HG02840 (cell line): ENCODE results near the gene TMEM37.

Source experiments
- ATAC-seq: cut with Tn5 transposase; IDR thresholded peaks from one replicate; pipeline ENCODE4 v1.9.1; 2021; ENCODE audit warnings: mild to moderate bottlenecking, moderate library complexity, moderate number of reproducible peaks; ENCODE audit not compliant: unreplicated experiment, low FRiP score

Gene TMEM37

GRCh38 chr2:119431976-119432850, 559 bp downstream of the TMEM37 start:
- ATAC-seq = no peak

- no peak for ATAC-seq
Measured at GRCh38 chr2:119432851-119433522, 1.3 kb downstream of the TMEM37 start.

DNA sequence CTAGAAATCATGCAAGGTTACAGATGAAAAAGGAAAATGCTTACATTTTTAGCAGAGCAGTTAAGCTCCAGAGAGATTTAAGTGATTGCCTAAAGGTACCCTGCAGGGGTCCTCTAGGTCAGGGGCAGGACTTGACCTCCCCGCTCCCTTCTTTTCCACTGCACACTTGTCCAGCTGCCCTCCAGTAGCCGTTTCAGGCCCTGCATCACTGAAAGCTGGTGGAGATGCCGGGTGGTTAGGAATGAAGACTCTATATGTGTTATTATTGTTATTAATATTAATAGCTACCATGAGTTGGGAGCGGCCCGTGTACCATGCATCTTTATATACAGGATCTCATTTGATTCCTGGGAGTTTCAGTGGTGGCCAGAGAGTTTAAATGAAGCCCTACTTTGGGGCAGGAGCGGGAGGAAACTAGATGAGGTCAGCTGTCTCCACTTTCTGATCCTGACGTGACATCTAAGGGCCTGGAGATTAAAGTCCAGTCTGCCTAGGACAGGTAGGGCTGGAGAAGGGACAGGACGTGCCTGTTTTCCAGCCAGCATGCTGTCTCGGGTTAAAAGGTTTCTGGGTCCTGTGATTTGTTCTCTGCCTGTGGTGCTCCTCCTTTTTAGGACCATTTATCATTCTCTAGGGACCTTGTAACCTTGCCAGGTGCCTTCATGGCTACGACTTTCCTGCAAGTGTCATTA, 2.1 kb downstream of the TMEM37 start:
- no peak for ATAC-seq

- ATAC-seq = no peak
Measured at GRCh38 chr2:119434664-119435063, 3.0 kb downstream of the TMEM37 start.

GRCh38 chr2:119435081-119435952, 3.7 kb downstream of the TMEM37 start:
- no peak for ATAC-seq

- no peak for ATAC-seq
Measured at GRCh38 chr2:119435953-119436297, 4.3 kb downstream of the TMEM37 start.

GRCh38 chr2:119436993-119437772, 5.5 kb downstream of the TMEM37 start:
- ATAC-seq = no peak

DNA sequence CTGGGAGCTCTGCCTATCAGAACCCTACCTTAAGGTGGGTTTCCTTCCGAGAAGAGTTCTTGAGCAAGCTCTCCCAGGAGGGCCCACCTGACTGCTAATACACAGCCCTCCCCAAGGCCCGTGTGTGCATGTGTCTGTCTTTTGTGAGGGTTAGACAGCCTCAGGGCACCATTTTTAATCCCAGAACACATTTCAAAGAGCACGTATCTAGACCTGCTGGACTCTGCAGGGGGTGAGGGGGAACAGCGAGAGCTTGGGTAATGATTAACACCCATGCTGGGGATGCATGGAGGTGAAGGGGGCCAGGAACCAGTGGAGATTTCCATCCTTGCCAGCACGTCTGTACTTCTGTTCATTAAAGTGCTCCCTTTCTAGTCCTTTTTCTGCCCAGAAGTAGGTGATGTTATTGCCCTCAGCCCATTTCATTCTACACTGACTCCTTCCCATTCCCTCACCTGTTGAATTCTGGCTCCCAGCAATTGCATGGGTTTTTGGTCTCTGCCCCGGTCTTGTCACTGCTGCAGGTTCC, 6.5 kb downstream of the TMEM37 start:
- ATAC-seq = no peak

DNA sequence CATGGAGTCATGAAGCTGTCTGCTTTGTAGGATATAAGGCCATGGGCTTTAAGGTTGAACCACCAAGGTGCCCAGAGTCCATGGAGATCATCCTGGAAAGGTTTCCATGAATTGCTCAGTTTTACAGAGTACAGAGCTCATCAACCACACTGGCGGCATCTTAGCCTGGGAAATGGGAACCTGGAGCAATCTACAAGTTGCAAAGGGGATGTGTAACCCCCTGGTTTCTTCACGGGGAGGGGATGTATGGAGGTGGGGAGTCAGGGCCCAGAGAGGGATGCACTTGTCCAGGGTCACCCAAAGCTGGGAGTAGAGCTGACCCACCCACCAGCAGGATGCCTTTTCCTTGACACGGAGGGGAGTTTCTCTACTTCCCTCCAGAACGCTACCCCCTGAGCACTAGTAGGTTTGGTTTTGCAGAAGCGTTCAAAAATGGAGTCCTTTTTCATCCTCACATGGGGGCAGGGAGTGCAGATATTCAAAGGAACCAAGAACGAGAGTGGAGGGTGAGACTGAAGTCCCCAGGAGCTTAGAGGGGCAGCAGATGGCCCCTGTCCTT, 7.2 kb downstream of the TMEM37 start:
- no peak for ATAC-seq

GRCh38 chr2:119439574-119440500, 8.2 kb downstream of the TMEM37 start:
- ATAC-seq = no peak

GRCh38 chr2:119440501-119440870, 8.8 kb downstream of the TMEM37 start:
- ATAC-seq = no peak

DNA sequence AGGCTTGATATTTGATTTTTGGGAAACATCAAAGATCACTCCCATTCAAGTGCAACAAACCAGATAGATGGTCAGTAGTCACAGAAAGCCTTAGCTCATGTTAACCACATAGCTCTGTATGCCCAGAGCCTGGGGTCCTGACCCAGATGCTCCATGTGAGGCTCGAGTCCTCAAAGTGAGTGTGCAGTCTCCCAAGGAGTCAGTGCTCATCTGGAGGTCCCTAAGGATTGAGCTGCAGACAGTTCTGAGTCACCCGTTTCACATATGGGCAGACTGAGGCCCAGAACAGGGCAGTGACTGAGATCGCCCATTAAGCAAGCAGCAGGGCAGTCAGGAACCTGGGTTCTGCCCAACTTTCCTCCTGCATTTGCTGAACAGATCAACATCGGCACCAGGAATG, 9.2 kb downstream of the TMEM37 start:
- ATAC-seq = no peak

DNA sequence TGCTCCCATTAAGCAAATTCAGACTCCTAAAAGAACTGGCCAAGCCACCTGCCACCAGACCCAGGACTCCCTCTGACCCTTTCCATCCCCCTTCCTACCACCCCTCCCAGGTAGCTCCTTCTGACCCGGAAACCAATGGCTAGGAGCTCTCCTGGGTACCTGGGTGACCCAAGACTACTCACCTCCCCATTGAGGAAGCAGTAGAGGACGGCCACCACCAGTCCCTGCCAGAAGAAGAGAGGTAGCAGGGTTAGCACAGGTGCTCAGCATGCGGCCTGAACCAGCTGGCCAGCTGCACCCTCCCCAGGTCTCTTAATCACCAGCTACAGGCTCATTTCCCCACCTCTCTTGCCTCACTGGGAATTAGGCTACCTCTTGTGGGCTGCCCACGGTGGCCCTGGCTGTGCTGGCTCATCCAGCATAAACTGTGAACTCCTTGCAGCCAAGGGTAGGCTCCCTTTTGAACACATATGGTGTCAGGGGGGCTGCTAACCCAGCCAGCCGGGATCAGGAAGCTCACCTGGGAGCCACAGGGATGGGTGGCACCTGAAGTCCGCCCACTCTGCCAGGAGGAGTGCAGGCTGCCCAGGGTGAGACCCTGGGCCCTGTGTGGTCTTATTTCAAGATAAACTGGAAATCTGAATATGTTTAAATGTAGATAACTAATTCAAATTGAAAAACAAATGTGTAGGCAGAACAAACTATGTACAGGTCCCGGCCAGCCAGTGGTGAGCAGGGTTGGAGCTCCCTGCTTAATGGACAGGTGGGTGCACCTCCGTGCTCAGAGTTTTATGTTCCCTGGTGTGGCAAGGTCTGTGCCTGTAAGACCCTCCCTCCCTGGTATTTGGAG, 9.9 kb downstream of the TMEM37 start:
- no peak for ATAC-seq

DNA sequence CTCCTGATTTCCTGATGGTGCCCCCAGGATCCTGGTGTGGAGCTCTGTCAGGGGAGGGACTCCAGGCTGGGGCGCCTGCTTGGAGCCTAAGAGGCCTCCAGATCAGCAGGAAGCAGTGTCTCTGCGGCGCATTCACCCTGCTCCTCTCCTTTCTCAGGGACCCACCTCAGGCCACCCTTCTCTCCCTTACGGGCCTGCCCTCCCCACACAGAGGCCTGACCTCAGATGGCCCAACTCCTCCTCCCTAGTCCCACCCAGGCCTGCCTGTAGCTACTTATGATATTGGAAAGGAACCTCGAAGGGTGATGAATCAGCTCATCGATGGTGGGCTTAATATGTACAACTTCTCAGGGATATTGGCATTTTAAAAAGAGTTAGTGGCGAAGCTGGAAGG, 10.6 kb downstream of the TMEM37 start:
- ATAC-seq = no peak

- ATAC-seq = no peak
Measured at GRCh38 chr2:119442850-119443249, 11.2 kb downstream of the TMEM37 start.

GRCh38 chr2:119446037-119446436, 14.4 kb downstream of the TMEM37 start:
- ATAC-seq = no peak

- no peak for ATAC-seq
Measured at GRCh38 chr2:119448427-119449141, 16.9 kb downstream of the TMEM37 start.
